ENCODE data around the gene GH1. TPM values are rescaled to one million over a fixed set of nuclear protein-coding genes. Genes with fewer than 3 reads are reported as not detected.

GH1 gene
- total and polyA plus RNA-seq, 2 of the 13 experiments (the other 11 are each of a cell fraction or from before 2014, with no cell fraction given), result not detected

GRCh38 chr17:63911657-63912100 lies 7.0 kb downstream of the GH1 start:
- H3K79me2 ChIP-seq (ENCODE audit: insufficient read depth, low read length), result no peaks in the 10 kb centered on the region
- POLR2A ChIA-PET, result interaction anchor here (1.7 kb wide), 1 partner anchor 138 kb away, joined by 5 read pairs; the partner anchor contains the start of genes CCDC47 and DDX42
- peaks cover 10% of the 10 kb centered on the region for H3K4me1 ChIP-seq (ENCODE audit: insufficient read depth, low read length)
- 34% methylated on average over 8 of the region's 8 CpGs for WGBS (ENCODE audit: low lambda C conversion rate)
- in situ Hi-C loops (cut with HindIII; ENCODE audit: extremely low pct_ligation_motif_present, low pct_unique_long_range_greater_than_20kb), result loop anchor here (5.0 kb wide), 1 partner anchor 36 kb away; no protein-coding TSS in a partner anchor
- CTCF ChIA-PET (ENCODE audit: low intra/inter-chr PET ratio, low total read pairs), result interaction anchor here (1.0 to 2.2 kb wide), 5 partner anchors 35 to 114 kb away, joined by 3 to 10 read pairs (median 6); no protein-coding TSS in a partner anchor
- no peak for DNase-seq (ENCODE audit: low spot score)
- no peak for TF ChIP-seq AFF4 (CRISPR knock-in tag; IDR thresholded peaks at IDR 0.05)
- TF ChIP-seq EP300 (IDR thresholded peaks at IDR 0.05; ENCODE audit: low read depth in 2 of 2, low read length in 2 of 2), result no peak
- no peak for TF ChIP-seq EP300 (CRISPR knock-in tag; IDR thresholded peaks at IDR 0.05; ENCODE audit: borderline replicate concordance)
- no peak for TF ChIP-seq RFX1 (IDR thresholded peaks at IDR 0.05)
- TF ChIP-seq, protein P1, sequence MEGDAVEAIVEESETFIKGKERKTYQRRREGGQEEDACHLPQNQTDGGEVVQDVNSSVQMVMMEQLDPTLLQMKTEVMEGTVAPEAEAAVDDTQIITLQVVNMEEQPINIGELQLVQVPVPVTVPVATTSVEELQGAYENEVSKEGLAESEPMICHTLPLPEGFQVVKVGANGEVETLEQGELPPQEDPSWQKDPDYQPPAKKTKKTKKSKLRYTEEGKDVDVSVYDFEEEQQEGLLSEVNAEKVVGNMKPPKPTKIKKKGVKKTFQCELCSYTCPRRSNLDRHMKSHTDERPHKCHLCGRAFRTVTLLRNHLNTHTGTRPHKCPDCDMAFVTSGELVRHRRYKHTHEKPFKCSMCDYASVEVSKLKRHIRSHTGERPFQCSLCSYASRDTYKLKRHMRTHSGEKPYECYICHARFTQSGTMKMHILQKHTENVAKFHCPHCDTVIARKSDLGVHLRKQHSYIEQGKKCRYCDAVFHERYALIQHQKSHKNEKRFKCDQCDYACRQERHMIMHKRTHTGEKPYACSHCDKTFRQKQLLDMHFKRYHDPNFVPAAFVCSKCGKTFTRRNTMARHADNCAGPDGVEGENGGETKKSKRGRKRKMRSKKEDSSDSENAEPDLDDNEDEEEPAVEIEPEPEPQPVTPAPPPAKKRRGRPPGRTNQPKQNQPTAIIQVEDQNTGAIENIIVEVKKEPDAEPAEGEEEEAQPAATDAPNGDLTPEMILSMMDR (CRISPR knock-in tag; IDR thresholded peaks at IDR 0.05), result peak; percentile 77
- TF ChIP-seq, protein P2, sequence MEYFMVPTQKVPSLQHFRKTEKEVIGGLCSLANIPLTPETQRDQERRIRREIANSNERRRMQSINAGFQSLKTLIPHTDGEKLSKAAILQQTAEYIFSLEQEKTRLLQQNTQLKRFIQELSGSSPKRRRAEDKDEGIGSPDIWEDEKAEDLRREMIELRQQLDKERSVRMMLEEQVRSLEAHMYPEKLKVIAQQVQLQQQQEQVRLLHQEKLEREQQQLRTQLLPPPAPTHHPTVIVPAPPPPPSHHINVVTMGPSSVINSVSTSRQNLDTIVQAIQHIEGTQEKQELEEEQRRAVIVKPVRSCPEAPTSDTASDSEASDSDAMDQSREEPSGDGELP (IDR thresholded peaks at IDR 0.05; ENCODE audit: borderline replicate concordance, low read depth), result peak; percentile 49; the same call in 1 of the 2 replicates
- TF ChIP-seq NR2F1 (CRISPR knock-in tag; IDR thresholded peaks at IDR 0.05), result no peak
- TF ChIP-seq PATZ1 (CRISPR knock-in tag; IDR thresholded peaks at IDR 0.05), result peak; percentile 71; the same call in 1 of the 2 replicates
- TF ChIP-seq STAG1 (CRISPR knock-in tag; IDR thresholded peaks at IDR 0.05), result peak; percentile 69
- no peaks in the 10 kb centered on the region for H3K9me3 ChIP-seq (ENCODE audit: low read length)
- no peak overlapping the region for H3K27ac ChIP-seq (ENCODE audit: extremely low read length, insufficient read depth, low read length)
- peaks cover 4 to 53% of the 10 kb centered on the region in 2 experiments; a peak in 4 of 5 replicates for H3K27me3 ChIP-seq (ENCODE audit: control insufficient read depth in 1 of 2, insufficient read depth in 2 of 2, low read length in 2 of 2)
- H3K9ac ChIP-seq (ENCODE audit: insufficient read depth, low read depth, low read length), result no peak overlapping the region
- no peak for FAIRE-seq
- no peak overlapping the region for H3K4me2 ChIP-seq (ENCODE audit: low read depth, low read length)
- H4K20me1 ChIP-seq (ENCODE audit: insufficient read depth, low read length), result no peaks in the 10 kb centered on the region
- H2AFZ ChIP-seq (ENCODE audit: low read length), result no peak overlapping the region
- H3K4me3 ChIP-seq (replicated peaks in 1 of 3; ENCODE audit: insufficient read depth in 1 of 3, low read depth in 2 of 3, low read length in 3 of 3), result no peak overlapping the region
- intact Hi-C loops (cut with micrococcal nuclease; ENCODE audit: unreplicated experiment), result loop anchor here (1.0 to 10.0 kb wide), 2 partner anchors 40 to 223 kb away; partner anchors contain the start of gene ERN1
- BruUV-seq (replicated peaks), result no TSS peak
- peak; percentile 80 for ATAC-seq
- no peaks in the 10 kb centered on the region for H3K36me3 ChIP-seq (replicated peaks in 1 of 2; ENCODE audit: control insufficient read depth in 1 of 2, insufficient read depth in 2 of 2, low read length in 2 of 2)

Data from HepG2 (cell line).